GM12801 (cell line): ENCODE data around the gene KLF6.

Source experiments
- TF ChIP-seq, protein P1 (sequence below): IDR thresholded peaks from one replicate; pipeline ENCODE4 v1.5.1; 2011; ENCODE audit warnings: control low read depth; ENCODE audit not compliant: insufficient read length; ENCODE audit errors: extremely low read depth

The KLF6 gene

DNA sequence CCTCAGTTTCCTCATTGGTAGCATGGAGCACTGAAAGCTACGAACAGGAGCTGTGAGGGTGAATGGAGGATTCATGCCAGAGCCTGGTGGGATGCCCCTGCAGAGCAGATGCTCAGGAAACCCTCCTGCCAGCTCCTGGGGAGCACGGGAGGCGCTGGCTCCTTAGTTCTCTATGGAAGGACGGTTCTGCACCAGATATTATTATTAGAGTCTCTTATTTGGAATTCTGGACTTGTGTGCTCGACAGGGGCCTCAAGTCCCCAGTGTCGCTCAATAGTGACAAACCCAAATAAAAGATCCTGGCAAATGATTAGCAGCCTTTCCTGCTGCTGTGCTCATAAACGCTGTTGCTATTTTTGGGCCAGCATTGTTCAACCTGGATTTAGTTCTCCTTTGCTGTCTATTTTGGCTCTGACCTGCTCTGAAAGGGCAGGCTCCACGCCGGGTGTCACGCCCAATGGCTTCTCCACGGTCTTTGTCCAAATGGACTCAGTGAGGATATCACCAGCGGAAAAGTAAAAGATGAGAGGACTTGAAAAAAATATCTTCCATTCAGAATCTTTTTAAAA, 23.0 kb upstream of the KLF6 start:
- TF ChIP-seq, protein P1, sequence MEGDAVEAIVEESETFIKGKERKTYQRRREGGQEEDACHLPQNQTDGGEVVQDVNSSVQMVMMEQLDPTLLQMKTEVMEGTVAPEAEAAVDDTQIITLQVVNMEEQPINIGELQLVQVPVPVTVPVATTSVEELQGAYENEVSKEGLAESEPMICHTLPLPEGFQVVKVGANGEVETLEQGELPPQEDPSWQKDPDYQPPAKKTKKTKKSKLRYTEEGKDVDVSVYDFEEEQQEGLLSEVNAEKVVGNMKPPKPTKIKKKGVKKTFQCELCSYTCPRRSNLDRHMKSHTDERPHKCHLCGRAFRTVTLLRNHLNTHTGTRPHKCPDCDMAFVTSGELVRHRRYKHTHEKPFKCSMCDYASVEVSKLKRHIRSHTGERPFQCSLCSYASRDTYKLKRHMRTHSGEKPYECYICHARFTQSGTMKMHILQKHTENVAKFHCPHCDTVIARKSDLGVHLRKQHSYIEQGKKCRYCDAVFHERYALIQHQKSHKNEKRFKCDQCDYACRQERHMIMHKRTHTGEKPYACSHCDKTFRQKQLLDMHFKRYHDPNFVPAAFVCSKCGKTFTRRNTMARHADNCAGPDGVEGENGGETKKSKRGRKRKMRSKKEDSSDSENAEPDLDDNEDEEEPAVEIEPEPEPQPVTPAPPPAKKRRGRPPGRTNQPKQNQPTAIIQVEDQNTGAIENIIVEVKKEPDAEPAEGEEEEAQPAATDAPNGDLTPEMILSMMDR = no peak

DNA sequence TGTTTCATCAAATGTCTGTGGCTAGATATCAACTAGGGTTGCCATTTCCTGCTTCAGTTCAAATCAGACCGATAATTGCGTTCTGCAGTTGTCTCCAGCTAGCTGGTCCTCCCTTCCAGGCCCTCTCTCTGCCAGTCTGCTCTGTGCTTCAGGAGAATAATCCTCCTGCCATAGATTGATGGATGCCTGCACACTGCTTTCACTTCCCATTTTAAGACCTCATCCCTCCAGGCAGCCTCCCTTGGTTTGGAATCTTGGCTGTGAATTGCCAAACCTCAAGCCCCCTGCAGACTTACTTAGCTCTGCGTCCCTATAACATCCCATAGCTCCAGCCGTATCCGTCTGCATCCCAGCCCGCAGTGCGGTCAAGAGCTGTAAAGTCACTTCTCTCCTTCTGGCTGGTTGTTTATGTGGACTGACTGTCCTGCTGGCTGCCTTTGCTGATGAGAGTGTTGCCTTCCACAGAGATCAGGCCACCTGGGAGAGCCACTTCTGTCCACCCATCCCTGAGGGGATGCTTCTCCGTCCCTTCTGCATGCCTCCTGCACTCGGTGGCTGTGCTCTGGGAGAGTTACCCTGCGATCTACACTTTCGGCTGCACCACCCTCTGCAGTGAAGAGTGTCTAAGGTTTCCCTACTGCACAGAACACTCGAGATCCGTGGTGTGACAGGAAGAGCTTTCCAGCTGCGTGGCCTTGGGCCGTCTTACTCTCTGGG, 22.4 kb upstream of the KLF6 start:
- TF ChIP-seq, protein P1 = no peak

DNA sequence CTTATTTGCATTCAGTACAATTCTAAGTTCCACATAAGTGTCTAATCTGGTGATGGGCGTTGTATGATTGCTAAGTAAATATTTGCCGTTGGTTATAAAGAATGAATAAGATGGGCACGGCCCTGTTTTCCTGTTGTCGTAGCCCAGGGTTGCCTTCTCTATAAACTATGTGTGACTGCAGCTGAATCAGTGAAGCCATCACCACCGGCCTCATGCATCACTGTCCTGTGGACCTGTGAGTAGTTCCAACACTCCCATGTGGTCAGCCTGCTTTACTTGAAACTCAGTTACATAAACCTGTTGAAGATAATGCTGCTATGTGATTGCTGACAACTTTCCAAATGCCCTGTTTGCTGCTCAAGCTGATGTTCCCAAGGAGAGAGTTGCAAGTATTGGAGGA, 21.6 kb upstream of the KLF6 start:
- TF ChIP-seq, protein P1 = no peak

DNA sequence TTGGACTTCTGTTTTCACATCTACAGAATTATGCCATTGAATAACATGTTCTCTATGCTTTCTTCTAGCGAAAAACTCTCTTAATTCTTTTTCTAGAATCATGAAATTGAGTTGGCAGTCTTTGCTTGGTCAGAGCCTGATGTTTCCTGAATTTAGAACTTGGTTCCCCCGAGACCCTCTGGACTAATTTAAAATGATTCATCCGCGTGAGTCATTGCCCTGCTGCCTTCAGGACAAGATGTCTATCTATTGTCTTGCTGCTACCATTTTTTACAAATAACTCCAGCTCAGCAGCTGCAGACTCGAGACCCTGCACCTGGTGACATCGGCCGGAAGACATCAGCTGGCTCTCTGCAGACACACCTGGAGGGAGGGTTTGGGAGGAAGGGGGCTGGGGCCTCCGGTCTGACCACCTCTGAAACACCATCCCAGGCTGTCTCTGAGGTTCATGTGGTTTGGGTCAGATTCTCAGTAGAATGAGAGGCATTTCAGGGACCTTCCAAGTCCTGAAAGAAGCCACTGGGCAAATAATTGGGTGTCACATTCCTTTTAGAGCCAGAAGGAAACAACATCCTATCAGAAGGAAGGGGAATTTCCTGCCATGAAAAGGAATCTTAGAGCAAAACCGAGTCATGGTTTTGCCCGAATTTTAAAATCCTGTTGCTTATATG, 20.9 kb upstream of the KLF6 start:
- TF ChIP-seq, protein P1 = no peak

DNA sequence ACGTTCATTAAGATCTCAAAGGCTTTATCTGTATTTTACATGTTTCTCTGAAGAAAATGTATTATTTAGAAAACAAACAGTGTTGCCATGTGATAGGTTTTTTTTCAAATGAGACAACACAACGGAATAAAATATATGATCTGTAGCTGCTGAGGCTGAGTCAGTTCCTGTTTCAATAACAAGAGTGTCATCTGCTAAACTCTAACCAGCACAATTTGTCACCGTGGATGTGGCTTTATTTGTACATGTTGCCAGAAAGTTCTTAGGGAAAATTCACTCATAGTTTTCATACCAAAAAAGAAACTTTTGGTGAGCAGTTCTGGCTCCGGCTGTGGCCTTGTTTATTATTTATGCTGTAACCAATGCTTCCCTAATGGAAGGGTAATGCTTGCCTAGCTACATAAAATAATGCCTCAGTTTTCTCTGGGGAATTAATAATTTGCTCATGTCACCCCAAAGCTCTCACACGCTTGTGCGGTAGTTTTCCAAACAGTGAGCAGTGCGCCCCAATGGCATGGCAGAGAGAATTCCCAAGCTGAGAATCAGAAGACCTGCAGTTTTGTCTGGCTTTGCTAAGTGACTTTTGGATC, 20.3 kb upstream of the KLF6 start:
- TF ChIP-seq, protein P1 = no peak

DNA sequence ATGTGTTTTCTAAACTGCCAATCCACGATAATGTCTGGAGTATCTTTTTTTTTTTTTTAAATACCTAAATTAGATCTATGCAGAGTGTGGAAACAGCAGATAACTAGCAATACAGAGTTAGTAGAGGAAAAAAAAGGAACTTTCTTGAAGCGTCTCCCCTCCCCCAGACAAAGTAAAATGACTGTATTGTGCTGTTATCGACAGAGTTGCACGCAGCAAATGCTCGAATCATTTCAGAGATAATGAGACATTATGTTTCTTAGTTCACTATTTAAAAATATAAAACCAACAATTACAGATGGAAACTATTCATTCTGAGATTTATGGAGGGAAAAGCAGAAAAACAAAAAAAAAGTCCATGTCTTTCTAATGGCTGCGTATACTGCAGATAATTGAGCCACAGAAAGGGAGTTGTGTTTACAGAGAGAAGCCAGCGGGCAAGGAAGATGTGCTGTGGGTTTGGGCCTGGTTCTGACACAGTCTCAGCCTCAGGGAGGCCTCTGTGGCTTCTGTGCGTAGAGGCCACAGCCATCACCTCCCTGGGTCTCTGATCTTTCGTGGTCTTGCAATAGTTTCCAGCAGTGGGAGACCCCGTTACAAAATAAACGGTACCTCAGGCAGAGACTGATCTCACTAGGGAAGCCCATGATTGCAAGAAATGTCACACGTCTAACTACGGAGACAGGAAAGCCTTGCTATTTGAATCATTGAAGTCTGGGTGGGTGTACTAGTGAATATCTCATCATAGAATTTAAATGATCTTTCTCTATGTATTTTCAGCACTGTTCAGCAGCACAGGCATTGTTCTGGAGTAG, 19.1 kb upstream of the KLF6 start:
- TF ChIP-seq, protein P1 = no peak
